HG03108 (cell line): ENCODE data around the gene GRAMD4.

Source experiments
- ATAC-seq: cut with Tn5 transposase; IDR thresholded peaks from one replicate; pipeline ENCODE4 v1.9.1; 2021; ENCODE audit warnings: moderate library complexity; ENCODE audit not compliant: unreplicated experiment

GRAMD4 gene

GRCh38 chr22:46596032-46596441, 24.1 kb upstream of the GRAMD4 start:
- ATAC-seq: no peak

- ATAC-seq: no peak
These were observed 23.4 kb upstream of the GRAMD4 start for GRCh38 chr22:46596819-46597218.

- ATAC-seq: no peak
These were observed 22.0 kb upstream of the GRAMD4 start for GRCh38 chr22:46598224-46598623.

- no peak for ATAC-seq
These were observed 21.3 kb upstream of the GRAMD4 start for GRCh38 chr22:46598737-46599424.

GRCh38 chr22:46600273-46600796, 19.9 kb upstream of the GRAMD4 start:
- no peak for ATAC-seq

- no peak for ATAC-seq
These were observed 18.2 kb upstream of the GRAMD4 start for GRCh38 chr22:46602025-46602424.

- no peak for ATAC-seq
These were observed 15.9 kb upstream of the GRAMD4 start for GRCh38 chr22:46604306-46604690.

- no peak for ATAC-seq
These were observed 15.1 kb upstream of the GRAMD4 start for GRCh38 chr22:46605117-46605516.

- no peak for ATAC-seq
These were observed 13.3 kb upstream of the GRAMD4 start for GRCh38 chr22:46606886-46607285.

GRCh38 chr22:46607483-46608114, 12.6 kb upstream of the GRAMD4 start:
- ATAC-seq: no peak

- ATAC-seq: no peak
These were observed 11.0 kb upstream of the GRAMD4 start for GRCh38 chr22:46609175-46609690.

- ATAC-seq: no peak
These were observed 10.4 kb upstream of the GRAMD4 start for GRCh38 chr22:46609724-46610201.

- ATAC-seq: no peak
These were observed 9.8 kb upstream of the GRAMD4 start for GRCh38 chr22:46610356-46610755.

- no peak for ATAC-seq
These were observed 9.0 kb upstream of the GRAMD4 start for GRCh38 chr22:46611189-46611588.

GRCh38 chr22:46612341-46612903, 7.8 kb upstream of the GRAMD4 start:
- no peak for ATAC-seq

- no peak for ATAC-seq
These were observed 7.1 kb upstream of the GRAMD4 start for GRCh38 chr22:46612904-46613605.

- peak; percentile 51 for ATAC-seq
These were observed 6.6 kb upstream of the GRAMD4 start for GRCh38 chr22:46613606-46614021.

- no peak for ATAC-seq
These were observed 5.9 kb upstream of the GRAMD4 start for GRCh38 chr22:46614025-46614931.

GRCh38 chr22:46617207-46617985, 2.8 kb upstream of the GRAMD4 start:
- no peak for ATAC-seq
